GM23248 (cell line): ENCODE results near the gene TRAPPC2L.

ENCODE experiments used
- EZH2 ChIP-seq: fragments of 200-600 bp; sonication (generic); IDR thresholded peaks from 2 replicates; pipeline ENCODE4 v1.6.1; 2018; ENCODE audit warnings: antibody characterized with exemption, mild to moderate bottlenecking; ENCODE audit not compliant: insufficient read depth, poor library complexity, severe bottlenecking
- EZH2phosphoT487 ChIP-seq: fragments of 200-600 bp; sonication (generic); IDR thresholded peaks from 2 replicates; pipeline ENCODE4 v1.6.1; 2018; ENCODE audit warnings: antibody characterized with exemption, moderate library complexity, mild to moderate bottlenecking, low read depth; ENCODE audit not compliant: insufficient read depth

GRCh38 chr16:88842806-88843205, 14.1 kb upstream of the TRAPPC2L start:
- TF ChIP-seq EZH2phosphoT487 (no peak), EZH2 (no peak)
